ENCODE measurements around the gene TP53.

GRCh38 chr17:7631398-7632380 lies 55.6 kb downstream of the TP53 start:
- TF ChIP-seq POLR2A (IDR thresholded peaks at IDR 0.05; ENCODE audit: low read depth, low read length): no peak
- TF ChIP-seq POLR2AphosphoS5 (IDR thresholded peaks at IDR 0.05; ENCODE audit: low read depth, low read length): no peak
- TF ChIP-seq TAF1 (IDR thresholded peaks at IDR 0.05; ENCODE audit: low read depth, low read length): no peak
